Measurements from ENCODE around the gene ATP5F1B. TPM values are rescaled to one million over a fixed set of nuclear protein-coding genes. Genes with fewer than 3 reads are reported as not detected.

ATP5F1B gene
- polyA plus RNA-seq, 4 donors: 527 to 1,455 (median 997) TPM

- peak overlapping the region in 1 of 3 donors; percentile 44 for H3K4me3 ChIP-seq (ENCODE audit: low read depth in 1 of 3, low read length in 3 of 3)
- DNase-seq: no peak
- WGBS, 3 donors: 44 to 56% (median 55%) methylated on average over 4 of the region's 4 CpGs
Observed at GRCh38 chr12:56632701-56633467, 12.9 kb downstream of the ATP5F1B start.

GRCh38 chr12:56631790-56632700 lies 13.7 kb downstream of the ATP5F1B start:
- peak overlapping the region; percentile 31 to 68 (median 50) for H3K27ac ChIP-seq (ENCODE audit: low read depth in 1 of 3, low read length in 2 of 3)
- H3K9me3 ChIP-seq (ENCODE audit: control insufficient read depth in 2 of 2, insufficient read depth in 1 of 2, low read depth in 1 of 2, low read length in 1 of 2): no peaks in the 10 kb centered on the region
- peak overlapping the region in 1 of 3 donors; percentile 44 for H3K4me3 ChIP-seq (ENCODE audit: low read depth in 1 of 3, low read length in 3 of 3)
- H3K36me3 ChIP-seq (ENCODE audit: control insufficient read depth in 3 of 3, insufficient read depth in 2 of 3, low read depth in 1 of 3, low read length in 3 of 3): peaks cover 0 to 12% (median 0%) of the 10 kb centered on the region in 3 donors
- H3K27me3 ChIP-seq (ENCODE audit: control insufficient read depth in 3 of 3, insufficient read depth in 3 of 3, low read length in 3 of 3): no peaks in the 10 kb centered on the region
- FAIRE-seq (no peak), DNase-seq (peak; percentile 75 to 82)
- 1 to 5% (median 5%) methylated on average over 11 to 13 of the region's 13 CpGs for WGBS, 3 donors
- peaks cover 6 to 50% (median 22%) of the 10 kb centered on the region in 3 donors for H3K4me1 ChIP-seq (ENCODE audit: control insufficient read depth in 3 of 3, insufficient read depth in 2 of 3, low read depth in 1 of 3, low read length in 2 of 3)

More at GRCh38 chr12:56632701-56633467, 12.9 kb downstream of the ATP5F1B start:
- Histone ChIP-seq H3K4me1 (ENCODE audit: control insufficient read depth in 3 of 3, insufficient read depth in 2 of 3, low read depth in 1 of 3, low read length in 2 of 3) (peaks cover 6 to 57% (median 22%) of the 10 kb centered on the region in 3 donors), H3K36me3 (ENCODE audit: control insufficient read depth in 3 of 3, insufficient read depth in 2 of 3, low read depth in 1 of 3, low read length in 3 of 3) (peaks cover 0 to 8% (median 3%) of the 10 kb centered on the region in 3 donors), H3K27ac (ENCODE audit: low read depth in 1 of 3, low read length in 2 of 3) (peak overlapping the region in 2 of 3 donors; percentile 33 to 68), H3K9me3 (ENCODE audit: control insufficient read depth in 2 of 2, insufficient read depth in 1 of 2, low read depth in 1 of 2, low read length in 1 of 2) (no peaks in the 10 kb centered on the region), H3K27me3 (ENCODE audit: control insufficient read depth in 3 of 3, insufficient read depth in 3 of 3, low read length in 3 of 3) (no peaks in the 10 kb centered on the region)
- FAIRE-seq: no peak

- Histone ChIP-seq H3K9me3 (ENCODE audit: control insufficient read depth in 2 of 2, insufficient read depth in 1 of 2, low read depth in 1 of 2, low read length in 1 of 2) (no peaks in the 10 kb centered on the region), H3K4me1 (ENCODE audit: control insufficient read depth in 3 of 3, insufficient read depth in 2 of 3, low read depth in 1 of 3, low read length in 2 of 3) (peaks cover 6 to 40% (median 22%) of the 10 kb centered on the region in 3 donors), H3K27ac (ENCODE audit: low read depth in 1 of 3, low read length in 2 of 3) (peak within 1 kb of the TSS; percentile 78 to 92 (median 92)), H3K27me3 (ENCODE audit: control insufficient read depth in 3 of 3, insufficient read depth in 3 of 3, low read length in 3 of 3) (no peaks in the 10 kb centered on the region), H3K4me3 (ENCODE audit: low read depth in 1 of 3, low read length in 3 of 3) (peak within 1 kb of the TSS; percentile 96 to 100 (median 99)), H3K36me3 (ENCODE audit: control insufficient read depth in 3 of 3, insufficient read depth in 2 of 3, low read depth in 1 of 3, low read length in 3 of 3) (peaks cover 0 to 13% (median 0%) of the 10 kb centered on the region in 3 donors)
- peak; percentile 84 to 94 for DNase-seq
- FAIRE-seq: no peak
- WGBS, 3 donors: 1% methylated on average over 4 to 31 of the region's 31 CpGs
Observed at GRCh38 chr12:56630180-56630632, 15.6 kb downstream of the ATP5F1B start, which contains the start of gene BAZ2A. Gene BAZ2A, minus strand, starts transcription at chr12:56630326. Its CDS starts 12,796 bp downstream, at chr12:56617530.

- WGBS, 3 donors: 0 to 1% (median 1%) methylated on average over 39 to 46 of the region's 46 CpGs
- Histone ChIP-seq H3K9me3 (ENCODE audit: control insufficient read depth in 2 of 2, insufficient read depth in 1 of 2, low read depth in 1 of 2, low read length in 1 of 2) (no peaks in the 10 kb centered on the region), H3K27me3 (ENCODE audit: control insufficient read depth in 3 of 3, insufficient read depth in 3 of 3, low read length in 3 of 3) (no peaks in the 10 kb centered on the region), H3K4me1 (ENCODE audit: control insufficient read depth in 3 of 3, insufficient read depth in 2 of 3, low read depth in 1 of 3, low read length in 2 of 3) (peaks cover 6 to 40% (median 22%) of the 10 kb centered on the region in 3 donors), H3K4me3 (ENCODE audit: low read depth in 1 of 3, low read length in 3 of 3) (peak overlapping the region; percentile 96 to 100 (median 99)), H3K36me3 (ENCODE audit: control insufficient read depth in 3 of 3, insufficient read depth in 2 of 3, low read depth in 1 of 3, low read length in 3 of 3) (peaks cover 0 to 14% (median 0%) of the 10 kb centered on the region in 3 donors), H3K27ac (ENCODE audit: low read depth in 1 of 3, low read length in 2 of 3) (peak overlapping the region; percentile 78 to 92 (median 92))
- FAIRE-seq (no peak), DNase-seq (peak in 1 of 2 donors; percentile 58)
Observed at GRCh38 chr12:56629459-56630179, 16.2 kb downstream of the ATP5F1B start.

- Histone ChIP-seq H3K27ac (ENCODE audit: low read depth in 1 of 3, low read length in 2 of 3) (peak overlapping the region; percentile 78 to 92 (median 92)), H3K27me3 (ENCODE audit: control insufficient read depth in 3 of 3, insufficient read depth in 3 of 3, low read length in 3 of 3) (no peaks in the 10 kb centered on the region), H3K4me3 (ENCODE audit: low read depth in 1 of 3, low read length in 3 of 3) (peak overlapping the region; percentile 96 to 100 (median 99)), H3K9me3 (ENCODE audit: control insufficient read depth in 2 of 2, insufficient read depth in 1 of 2, low read depth in 1 of 2, low read length in 1 of 2) (no peaks in the 10 kb centered on the region), H3K4me1 (ENCODE audit: control insufficient read depth in 3 of 3, insufficient read depth in 2 of 3, low read depth in 1 of 3, low read length in 2 of 3) (peaks cover 6 to 38% (median 18%) of the 10 kb centered on the region in 3 donors), H3K36me3 (ENCODE audit: control insufficient read depth in 3 of 3, insufficient read depth in 2 of 3, low read depth in 1 of 3, low read length in 3 of 3) (peaks cover 0 to 15% (median 0%) of the 10 kb centered on the region in 3 donors)
- no peak for FAIRE-seq
- WGBS, 3 donors: 0 to 1% (median 0%) methylated on average over 18 of the region's 18 CpGs
- DNase-seq: peak; percentile 64 to 79
Observed at GRCh38 chr12:56628671-56629458, 16.9 kb downstream of the ATP5F1B start.

- H3K4me3 ChIP-seq (ENCODE audit: low read depth in 1 of 3, low read length in 3 of 3): no peak overlapping the region
- H3K36me3 ChIP-seq (ENCODE audit: control insufficient read depth in 3 of 3, insufficient read depth in 2 of 3, low read depth in 1 of 3, low read length in 3 of 3): peaks cover 0 to 24% (median 2%) of the 10 kb centered on the region in 3 donors
- H3K9me3 ChIP-seq (ENCODE audit: control insufficient read depth in 2 of 2, insufficient read depth in 1 of 2, low read depth in 1 of 2, low read length in 1 of 2): no peaks in the 10 kb centered on the region
- DNase-seq: no peak
- peaks cover 0 to 17% (median 0%) of the 10 kb centered on the region in 3 donors for H3K4me1 ChIP-seq (ENCODE audit: control insufficient read depth in 3 of 3, insufficient read depth in 2 of 3, low read depth in 1 of 3, low read length in 2 of 3)
- H3K27me3 ChIP-seq (ENCODE audit: control insufficient read depth in 3 of 3, insufficient read depth in 3 of 3, low read length in 3 of 3): no peaks in the 10 kb centered on the region
- no peak overlapping the region for H3K27ac ChIP-seq (ENCODE audit: low read depth in 1 of 3, low read length in 2 of 3)
- FAIRE-seq: no peak
Observed at GRCh38 chr12:56626701-56627100, 19.1 kb downstream of the ATP5F1B start.

- no peak for FAIRE-seq
- Histone ChIP-seq H3K9me3 (ENCODE audit: control insufficient read depth in 2 of 2, insufficient read depth in 1 of 2, low read depth in 1 of 2, low read length in 1 of 2) (no peaks in the 10 kb centered on the region), H3K27me3 (ENCODE audit: control insufficient read depth in 3 of 3, insufficient read depth in 3 of 3, low read length in 3 of 3) (no peaks in the 10 kb centered on the region), H3K4me3 (ENCODE audit: low read depth in 1 of 3, low read length in 3 of 3) (no peak overlapping the region), H3K27ac (ENCODE audit: low read depth in 1 of 3, low read length in 2 of 3) (no peak overlapping the region), H3K36me3 (ENCODE audit: control insufficient read depth in 3 of 3, insufficient read depth in 2 of 3, low read depth in 1 of 3, low read length in 3 of 3) (peaks cover 0 to 37% (median 12%) of the 10 kb centered on the region in 3 donors), H3K4me1 (ENCODE audit: control insufficient read depth in 3 of 3, insufficient read depth in 2 of 3, low read depth in 1 of 3, low read length in 2 of 3) (no peaks in the 10 kb centered on the region)
- DNase-seq: no peak
- WGBS, 3 donors: 58 to 64% (median 58%) methylated on average over 1 of the region's 1 CpG
Observed at GRCh38 chr12:56622535-56622934, 23.2 kb downstream of the ATP5F1B start.

Measured in small intestine (tissue), 7 donors.